Activated naive CD4-positive, alpha-beta T cell treated with anti-CD3 and anti-CD28 coated beads, Interleukin-2, amount 50 U/mL, for 72 hours (primary cell): ENCODE results near the gene POU6F2. TPM values are rescaled to one million over a fixed set of nuclear protein-coding genes. Genes with fewer than 3 reads are reported as not detected.

Experiments used
- ATAC-seq, 2 donors: fragments of 150-1000 bp; cut with Tn5 transposase; 2 replicates each; pipeline ENCODE4 v1.10.0; 2021; ENCODE audit warnings: mild to moderate bottlenecking in 2 of 2, moderate library complexity in 2 of 2
- DNase-seq, 2 donors: peaks; one replicate each; pipeline ENCODE4 v3.0.0; 2021 to 2022; ENCODE audit warnings: low spot score in 2 of 2
- H3K27ac Mint-ChIP-seq, 2 donors: one replicate each; pipeline ENCODE4 v1.8.0; 2022; ENCODE audit warnings: mild to moderate bottlenecking in 2 of 2, mixed read lengths in 2 of 2
- H3K36me3 Mint-ChIP-seq, 2 donors: one replicate each; pipeline ENCODE4 v1.8.0; 2022; ENCODE audit warnings: mixed read lengths in 2 of 2
- H3K9me3 Mint-ChIP-seq, 2 donors: one replicate each; pipeline ENCODE4 v1.8.0; 2022; ENCODE audit warnings: mixed read lengths in 2 of 2
- total RNA-seq, 2 donors: library from RNA; stranded (reverse); gene quantifications; one replicate each; pipeline ENCODE4 v1.2.3, GENCODE V29; 2022

Gene POU6F2
- total RNA-seq, 2 donors from 2014 or later, result 0.16 to 0.18 TPM

GRCh38 chr7:39035903-39036302 is 58.2 kb downstream of the POU6F2 start:
- DNase-seq, result no peak
- no peak overlapping the region for H3K27ac Mint-ChIP-seq
- H3K36me3 Mint-ChIP-seq, result no peaks in the 10 kb centered on the region
- no peaks in the 10 kb centered on the region for H3K9me3 Mint-ChIP-seq
- ATAC-seq, result no peak

GRCh38 chr7:39042670-39043069 is 65.0 kb downstream of the POU6F2 start:
- H3K9me3 Mint-ChIP-seq, result no peaks in the 10 kb centered on the region
- no peak overlapping the region for H3K27ac Mint-ChIP-seq
- H3K36me3 Mint-ChIP-seq, result no peaks in the 10 kb centered on the region
- no peak for ATAC-seq
- DNase-seq, result no peak

- no peak for ATAC-seq
- Mint-ChIP-seq H3K27ac (no peak overlapping the region), H3K9me3 (no peaks in the 10 kb centered on the region)
Observed at GRCh38 chr7:39043531-39043930, 65.8 kb downstream of the POU6F2 start.

GRCh38 chr7:39044489-39044888 is 66.8 kb downstream of the POU6F2 start:
- Mint-ChIP-seq H3K9me3 (no peaks in the 10 kb centered on the region), H3K27ac (no peak overlapping the region), H3K36me3 (no peaks in the 10 kb centered on the region)
- no peak for DNase-seq
- ATAC-seq, result no peak

More at GRCh38 chr7:39043531-39043930, 65.8 kb downstream of the POU6F2 start:
- DNase-seq, result no peak
- no peaks in the 10 kb centered on the region for H3K36me3 Mint-ChIP-seq

- DNase-seq (no peak), ATAC-seq (no peak)
- Mint-ChIP-seq H3K27ac (no peak overlapping the region), H3K36me3 (no peaks in the 10 kb centered on the region), H3K9me3 (no peaks in the 10 kb centered on the region)
Observed at GRCh38 chr7:39045231-39045630, 67.5 kb downstream of the POU6F2 start.

- Mint-ChIP-seq H3K9me3 (peaks cover under 1 to 1% of the 10 kb centered on the region in 2 donors), H3K36me3 (no peaks in the 10 kb centered on the region), H3K27ac (no peak overlapping the region)
- ATAC-seq (no peak), DNase-seq (no peak)
Observed at GRCh38 chr7:39051279-39051678, 73.6 kb downstream of the POU6F2 start.

- Mint-ChIP-seq H3K27ac (no peak overlapping the region), H3K36me3 (no peaks in the 10 kb centered on the region), H3K9me3 (peaks cover 4 to 5% of the 10 kb centered on the region in 2 donors)
- ATAC-seq (no peak), DNase-seq (no peak)
Observed at GRCh38 chr7:39051707-39052106, 74.0 kb downstream of the POU6F2 start.

GRCh38 chr7:39054731-39055130 is 77.0 kb downstream of the POU6F2 start:
- DNase-seq (no peak), ATAC-seq (no peak)
- Mint-ChIP-seq H3K36me3 (no peaks in the 10 kb centered on the region), H3K27ac (no peak overlapping the region), H3K9me3 (peaks cover 4 to 5% of the 10 kb centered on the region in 2 donors)

GRCh38 chr7:39056153-39056552 is 78.4 kb downstream of the POU6F2 start:
- H3K27ac Mint-ChIP-seq, result no peak overlapping the region
- no peak for ATAC-seq
- no peak for DNase-seq
- H3K36me3 Mint-ChIP-seq, result no peaks in the 10 kb centered on the region
- H3K9me3 Mint-ChIP-seq, result peaks cover 4 to 5% of the 10 kb centered on the region in 2 donors

- DNase-seq (no peak), ATAC-seq (no peak)
- H3K27ac Mint-ChIP-seq, result no peak overlapping the region
- H3K9me3 Mint-ChIP-seq, result no peaks in the 10 kb centered on the region
- no peaks in the 10 kb centered on the region for H3K36me3 Mint-ChIP-seq
Observed at GRCh38 chr7:39062811-39063210, 85.1 kb downstream of the POU6F2 start.

GRCh38 chr7:39069031-39069430 is 91.3 kb downstream of the POU6F2 start:
- H3K9me3 Mint-ChIP-seq, result no peaks in the 10 kb centered on the region
- no peaks in the 10 kb centered on the region for H3K36me3 Mint-ChIP-seq
- no peak overlapping the region for H3K27ac Mint-ChIP-seq
- DNase-seq (no peak), ATAC-seq (no peak)

GRCh38 chr7:39069896-39070881 is 92.5 kb downstream of the POU6F2 start:
- H3K9me3 Mint-ChIP-seq, result no peaks in the 10 kb centered on the region
- no peak overlapping the region for H3K27ac Mint-ChIP-seq
- no peaks in the 10 kb centered on the region for H3K36me3 Mint-ChIP-seq
- ATAC-seq (no peak), DNase-seq (no peak)

GRCh38 chr7:39071116-39071515 is 93.4 kb downstream of the POU6F2 start:
- no peaks in the 10 kb centered on the region for H3K9me3 Mint-ChIP-seq
- ATAC-seq (no peak), DNase-seq (no peak)
- no peaks in the 10 kb centered on the region for H3K36me3 Mint-ChIP-seq
- no peak overlapping the region for H3K27ac Mint-ChIP-seq

- Mint-ChIP-seq H3K36me3 (no peaks in the 10 kb centered on the region), H3K9me3 (no peaks in the 10 kb centered on the region)
Observed at GRCh38 chr7:39073432-39073831, 95.7 kb downstream of the POU6F2 start.

GRCh38 chr7:39075210-39075609 is 97.5 kb downstream of the POU6F2 start:
- DNase-seq, result no peak
- no peaks in the 10 kb centered on the region for H3K9me3 Mint-ChIP-seq
- H3K27ac Mint-ChIP-seq, result no peak overlapping the region
- no peak for ATAC-seq
- no peaks in the 10 kb centered on the region for H3K36me3 Mint-ChIP-seq

More at GRCh38 chr7:39073432-39073831, 95.7 kb downstream of the POU6F2 start:
- ATAC-seq (no peak), DNase-seq (no peak)
- no peak overlapping the region for H3K27ac Mint-ChIP-seq

GRCh38 chr7:39083781-39084180 is 106.1 kb downstream of the POU6F2 start:
- Mint-ChIP-seq H3K27ac (no peak overlapping the region), H3K36me3 (no peaks in the 10 kb centered on the region)
- ATAC-seq, result no peak

GRCh38 chr7:39084349-39084748 is 106.6 kb downstream of the POU6F2 start:
- no peak for DNase-seq
- Mint-ChIP-seq H3K27ac (no peak overlapping the region), H3K36me3 (no peaks in the 10 kb centered on the region), H3K9me3 (no peaks in the 10 kb centered on the region)
- no peak for ATAC-seq

More at GRCh38 chr7:39083781-39084180, 106.1 kb downstream of the POU6F2 start:
- DNase-seq, result no peak
- H3K9me3 Mint-ChIP-seq, result no peaks in the 10 kb centered on the region

GRCh38 chr7:39085189-39085588 is 107.5 kb downstream of the POU6F2 start:
- no peak for DNase-seq
- Mint-ChIP-seq H3K36me3 (no peaks in the 10 kb centered on the region), H3K27ac (no peak overlapping the region), H3K9me3 (no peaks in the 10 kb centered on the region)
- no peak for ATAC-seq
